Activated CD4-positive, alpha-beta T cell treated with anti-CD3 and anti-CD28 coated beads, Interleukin-2, Interleukin-6, amounts not matched to agents 100 ng/mL and 50 ng/mL, durations not matched to agents 16 hours and 8 hours (primary cell): ENCODE data around the gene MRGPRG.
"Not testable (repeated sequence)": the region's sequence is repeated elsewhere in the genome, so short reads cannot be mapped to it uniquely, and the experiment has no call there.

Experiments used
- DNase-seq: peaks from one replicate; pipeline ENCODE4 v3.0.0-alpha.2; 2020

MRGPRG gene

GRCh38 chr11:3170756-3171650, 47.6 kb downstream of the MRGPRG start:
- DNase-seq = no peak

GRCh38 chr11:3170044-3170755, 48.4 kb downstream of the MRGPRG start:
- no peak for DNase-seq

GRCh38 chr11:3169255-3170043, 49.2 kb downstream of the MRGPRG start:
- DNase-seq = peak; percentile 11

GRCh38 chr11:3168742-3169254, 49.8 kb downstream of the MRGPRG start:
- DNase-seq = not testable (repeated sequence)
